Progenitor cell of endocrine pancreas (in vitro differentiated cells): ENCODE data around the gene DENND1A. TPM values are rescaled to one million over a fixed set of nuclear protein-coding genes. Genes with fewer than 3 reads are reported as not detected.

Experiments used
- DNase-seq: peaks from one replicate; pipeline ENCODE4 v3.0.0; 2021; ENCODE audit warnings: low spot score; ENCODE audit not compliant: unreplicated experiment
- H3K27ac Mint-ChIP-seq: 2 replicates; pipeline ENCODE4 v1.8.0; 2021; ENCODE audit warnings: mild to moderate bottlenecking, moderate library complexity, mixed read lengths
- H3K27me3 Mint-ChIP-seq: 2 replicates; pipeline ENCODE4 v1.8.0; 2021; ENCODE audit warnings: mixed read lengths
- H3K36me3 Mint-ChIP-seq: 2 replicates; pipeline ENCODE4 v1.8.0; 2022; ENCODE audit warnings: mixed read lengths; ENCODE audit not compliant: insufficient read depth
- H3K4me1 Mint-ChIP-seq: 2 replicates; pipeline ENCODE4 v1.8.0; 2021; ENCODE audit warnings: low read depth, mixed read lengths
- H3K4me3 Mint-ChIP-seq: 2 replicates; pipeline ENCODE4 v1.8.0; 2021; ENCODE audit warnings: low read depth, mild to moderate bottlenecking, moderate library complexity, mixed read lengths
- H3K9me3 Mint-ChIP-seq: 2 replicates; pipeline ENCODE4 v1.8.0; 2021; ENCODE audit warnings: low read depth, mixed read lengths
- CTCF ChIP-seq: fragments of 200-600 bp; sonication (generic); IDR thresholded peaks from one replicate; pipeline ENCODE4 v1.5.0; 2021; ENCODE audit warnings: antibody characterized with exemption, mild to moderate bottlenecking; ENCODE audit not compliant: unreplicated experiment
- total RNA-seq: library from RNA; stranded (reverse); gene quantifications from 2 replicates; pipeline ENCODE4 v1.2.1, GENCODE V29; 2021

Gene DENND1A
- total RNA-seq, 1 donor from 2014 or later: 20.1 TPM

- Mint-ChIP-seq H3K36me3 (peaks cover 22% of the 10 kb centered on the region), H3K27me3 (peaks cover 3% of the 10 kb centered on the region), H3K4me1 (peaks cover 1% of the 10 kb centered on the region), H3K27ac (no peak overlapping the region), H3K4me3 (no peak overlapping the region), H3K9me3 (peaks cover 16% of the 10 kb centered on the region)
- no peak for TF ChIP-seq CTCF
- DNase-seq: no peak
Measured at GRCh38 chr9:123425836-123426365, 504.0 kb downstream of the DENND1A start.

- no peak for DNase-seq
- H3K27ac Mint-ChIP-seq: no peak overlapping the region
- H3K4me3 Mint-ChIP-seq: no peak overlapping the region
- H3K27me3 Mint-ChIP-seq: peaks cover 3% of the 10 kb centered on the region
- peaks cover 3% of the 10 kb centered on the region for H3K4me1 Mint-ChIP-seq
- H3K9me3 Mint-ChIP-seq: peaks cover 15% of the 10 kb centered on the region
- H3K36me3 Mint-ChIP-seq: peaks cover 19% of the 10 kb centered on the region
- no peak for TF ChIP-seq CTCF
Measured at GRCh38 chr9:123425261-123425821, 504.6 kb downstream of the DENND1A start.

- no peak overlapping the region for H3K27ac Mint-ChIP-seq
- H3K4me1 Mint-ChIP-seq: peaks cover 3% of the 10 kb centered on the region
- H3K27me3 Mint-ChIP-seq: peaks cover 3% of the 10 kb centered on the region
- peaks cover 8% of the 10 kb centered on the region for H3K9me3 Mint-ChIP-seq
- H3K4me3 Mint-ChIP-seq: no peak overlapping the region
- DNase-seq: no peak
- H3K36me3 Mint-ChIP-seq: peaks cover 15% of the 10 kb centered on the region
- no peak for TF ChIP-seq CTCF
Measured at GRCh38 chr9:123424552-123425225, 505.2 kb downstream of the DENND1A start.

GRCh38 chr9:123424131-123424530 lies 505.8 kb downstream of the DENND1A start:
- peaks cover 3% of the 10 kb centered on the region for H3K27me3 Mint-ChIP-seq
- no peak for TF ChIP-seq CTCF
- H3K27ac Mint-ChIP-seq: no peak overlapping the region
- DNase-seq: no peak
- H3K4me1 Mint-ChIP-seq: peaks cover 3% of the 10 kb centered on the region
- H3K9me3 Mint-ChIP-seq: peaks cover 5% of the 10 kb centered on the region
- no peak overlapping the region for H3K4me3 Mint-ChIP-seq
- peaks cover 11% of the 10 kb centered on the region for H3K36me3 Mint-ChIP-seq

- Mint-ChIP-seq H3K27ac (no peak overlapping the region), H3K4me1 (peaks cover 3% of the 10 kb centered on the region), H3K4me3 (no peak overlapping the region), H3K36me3 (peaks cover 6% of the 10 kb centered on the region), H3K9me3 (no peaks in the 10 kb centered on the region), H3K27me3 (peaks cover 3% of the 10 kb centered on the region)
- TF ChIP-seq CTCF: no peak
- no peak for DNase-seq
Measured at GRCh38 chr9:123423311-123423640, 506.6 kb downstream of the DENND1A start.
